NT2/D1 (cell line): ENCODE measurements around the gene HRH2.

Experiments used
- SUZ12 ChIP-seq: IDR thresholded peaks from 2 replicates; pipeline ENCODE4 v1.6.1; 2011; ENCODE audit not compliant: insufficient read length, insufficient read depth; ENCODE audit errors: extremely low read depth
- YY1 ChIP-seq: IDR thresholded peaks from 2 replicates; pipeline ENCODE4 v1.6.1; 2011; ENCODE audit not compliant: insufficient read length, insufficient read depth
- ZNF274 ChIP-seq: IDR thresholded peaks from 2 replicates; pipeline ENCODE4 v1.6.1; 2011; ENCODE audit warnings: mild to moderate bottlenecking, low read depth, low read length

DNA sequence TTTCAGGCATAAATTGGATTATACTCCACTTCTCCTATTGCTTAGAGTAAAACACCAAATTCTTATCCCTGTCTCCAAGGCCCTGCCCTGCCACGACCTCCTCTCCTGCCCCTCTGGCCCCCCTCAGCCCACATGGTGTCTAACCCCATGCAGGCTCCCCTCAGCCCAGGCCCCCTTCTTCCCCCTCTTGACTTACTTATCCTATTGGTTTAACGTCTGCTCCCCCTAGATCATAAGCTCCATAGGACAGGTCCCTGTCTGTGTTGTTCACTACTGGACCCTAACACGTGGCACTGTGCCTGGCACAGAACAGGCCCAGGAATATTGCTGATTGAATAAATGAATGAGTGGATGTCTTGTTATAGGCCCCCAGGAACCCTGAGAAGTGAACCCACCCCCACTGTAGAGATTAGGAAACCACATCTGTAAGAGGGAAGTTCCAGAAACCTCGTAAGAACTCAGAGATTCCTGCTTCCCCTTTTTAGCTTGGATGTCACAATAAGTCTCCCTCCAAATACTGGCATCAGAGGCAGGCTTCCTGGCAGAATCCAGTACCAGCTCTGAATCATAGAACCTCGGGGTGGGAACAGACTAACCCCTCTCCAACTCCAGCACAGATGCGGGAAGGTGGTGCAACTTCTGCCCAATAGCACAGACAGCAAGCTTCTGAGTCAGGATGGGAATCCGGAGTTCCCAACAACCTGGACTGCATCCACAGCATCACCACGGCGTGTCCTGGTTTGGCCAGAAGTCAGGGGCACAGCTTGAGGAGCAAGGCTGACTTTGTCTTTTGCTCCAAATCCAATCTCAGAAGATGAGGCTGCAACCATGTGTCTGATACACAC lies 31.5 kb downstream of the HRH2 start:
- TF ChIP-seq SUZ12 (no peak), YY1 (no peak), ZNF274 (no peak)
